ENCODE data around the gene SPAG7.
A peak's percentile ranks its signal among the peaks of the same experiment; 100 is the strongest.

The SPAG7 gene

GRCh38 chr17:4974115-4974670 is 6.6 kb upstream of the SPAG7 start:
- DNase-seq (ENCODE audit: low spot score), result no peak

DNA sequence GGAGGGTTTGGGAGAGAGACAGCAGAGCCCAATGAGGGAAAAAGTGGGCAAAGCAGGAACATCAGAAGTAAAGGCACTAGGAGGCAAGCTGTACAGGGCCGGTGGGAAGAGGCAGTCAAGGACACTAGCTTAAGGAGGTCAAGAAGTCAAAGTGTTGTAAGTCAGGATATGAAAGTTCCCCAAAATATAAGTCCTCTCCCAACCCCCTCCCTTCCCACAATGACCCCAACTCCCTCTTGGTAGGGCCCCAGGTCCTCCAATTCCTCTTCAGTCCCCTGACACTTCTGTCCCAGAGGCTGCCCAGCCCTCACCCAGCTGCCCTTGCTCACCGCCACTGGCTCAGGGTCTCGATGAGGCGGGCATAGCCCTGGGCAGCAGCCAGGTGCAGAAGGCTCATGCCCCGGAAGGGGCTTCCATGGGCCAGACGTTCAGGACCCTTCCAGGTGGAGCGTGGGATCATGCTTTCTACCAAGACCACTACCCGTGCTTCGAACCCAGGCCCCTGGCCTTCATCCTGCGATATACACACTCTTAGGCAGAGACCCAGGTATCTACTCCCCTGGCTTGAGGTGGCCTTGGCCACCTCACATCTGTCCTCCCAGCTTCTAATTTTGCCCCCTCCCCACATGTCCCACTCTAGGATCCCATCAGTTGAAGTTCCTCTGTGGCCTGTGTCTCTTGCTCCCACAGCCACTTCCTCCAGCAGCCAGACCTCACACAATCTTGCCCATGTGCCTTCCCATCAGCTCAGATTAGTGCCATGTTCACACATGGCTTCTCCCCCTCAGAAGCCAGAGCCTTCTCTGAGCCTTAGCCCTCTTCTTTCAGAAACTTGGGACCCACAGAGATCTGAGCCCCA is 5.9 kb upstream of the SPAG7 start:
- DNase-seq (ENCODE audit: low spot score), result no peak

GRCh38 chr17:4972752-4973151 is 5.1 kb upstream of the SPAG7 start:
- DNase-seq (ENCODE audit: low spot score), result no peak

GRCh38 chr17:4972322-4972721 is 4.7 kb upstream of the SPAG7 start:
- DNase-seq (ENCODE audit: low spot score), result no peak

DNA sequence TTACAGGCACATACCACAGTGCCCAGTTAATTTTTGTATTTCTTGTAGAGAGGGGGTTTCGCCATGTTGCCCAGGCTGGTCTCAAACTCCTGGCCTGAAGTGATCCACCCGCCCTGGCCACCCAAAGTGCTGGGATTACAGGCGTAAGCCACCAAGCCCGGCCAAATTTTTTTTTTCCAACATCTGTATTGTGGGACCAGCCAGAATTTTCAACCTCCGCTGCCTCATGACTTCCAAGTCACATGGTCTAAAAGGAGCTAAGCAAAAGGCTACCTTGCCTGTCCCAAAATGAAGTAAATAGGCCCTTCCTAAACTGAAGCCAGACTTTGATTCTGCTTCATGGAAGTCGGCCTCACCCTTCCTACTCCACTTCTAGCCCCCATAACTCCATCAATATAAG is 4.2 kb upstream of the SPAG7 start:
- no peak for DNase-seq (ENCODE audit: low spot score)

- DNase-seq (ENCODE audit: low spot score), result no peak
Observed at GRCh38 chr17:4970273-4970672, 2.7 kb upstream of the SPAG7 start.

GRCh38 chr17:4969551-4970173 is 2.0 kb upstream of the SPAG7 start:
- no peak for DNase-seq (ENCODE audit: low spot score)

GRCh38 chr17:4969047-4969550 is 1.5 kb upstream of the SPAG7 start:
- no peak for DNase-seq (ENCODE audit: low spot score)

GRCh38 chr17:4968486-4969046 is 949 bp upstream of the SPAG7 start:
- DNase-seq (ENCODE audit: low spot score), result peak; percentile 45

DNA sequence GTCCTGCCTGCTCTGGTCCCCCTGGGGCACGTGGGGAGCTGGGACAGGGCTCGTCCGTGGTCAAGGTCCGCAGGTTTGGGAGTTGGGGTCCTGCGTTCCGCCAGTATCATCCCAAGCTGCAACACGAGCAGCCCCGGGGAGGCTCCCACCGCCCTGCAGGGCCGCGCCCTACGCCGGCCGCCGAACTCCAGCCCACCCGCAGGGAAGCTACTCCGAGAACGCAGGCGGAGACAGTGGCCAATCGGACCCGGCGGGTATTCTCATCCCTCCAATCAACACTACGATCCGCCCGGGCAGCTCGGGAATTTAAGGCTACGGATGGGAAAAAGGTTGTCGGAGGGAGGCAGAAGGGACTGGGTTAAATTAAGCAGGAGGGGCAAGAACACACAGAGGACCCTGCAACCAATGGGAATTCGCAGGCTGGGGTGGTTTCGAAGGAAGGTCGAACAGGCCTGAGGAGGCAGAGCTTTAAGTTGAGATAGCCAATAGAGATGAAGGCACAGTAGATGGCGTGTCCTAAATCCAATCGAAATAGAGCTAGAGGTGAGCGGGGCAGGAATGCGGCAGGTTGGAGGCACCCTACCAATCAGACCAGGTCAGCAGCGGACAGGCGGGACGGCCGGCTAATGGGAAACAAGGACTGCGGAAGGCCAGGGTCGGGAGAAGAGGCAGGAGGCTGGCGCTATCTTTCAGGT is 626 bp downstream of the SPAG7 start:
- peak; percentile 94 for DNase-seq (ENCODE audit: low spot score)

DNA sequence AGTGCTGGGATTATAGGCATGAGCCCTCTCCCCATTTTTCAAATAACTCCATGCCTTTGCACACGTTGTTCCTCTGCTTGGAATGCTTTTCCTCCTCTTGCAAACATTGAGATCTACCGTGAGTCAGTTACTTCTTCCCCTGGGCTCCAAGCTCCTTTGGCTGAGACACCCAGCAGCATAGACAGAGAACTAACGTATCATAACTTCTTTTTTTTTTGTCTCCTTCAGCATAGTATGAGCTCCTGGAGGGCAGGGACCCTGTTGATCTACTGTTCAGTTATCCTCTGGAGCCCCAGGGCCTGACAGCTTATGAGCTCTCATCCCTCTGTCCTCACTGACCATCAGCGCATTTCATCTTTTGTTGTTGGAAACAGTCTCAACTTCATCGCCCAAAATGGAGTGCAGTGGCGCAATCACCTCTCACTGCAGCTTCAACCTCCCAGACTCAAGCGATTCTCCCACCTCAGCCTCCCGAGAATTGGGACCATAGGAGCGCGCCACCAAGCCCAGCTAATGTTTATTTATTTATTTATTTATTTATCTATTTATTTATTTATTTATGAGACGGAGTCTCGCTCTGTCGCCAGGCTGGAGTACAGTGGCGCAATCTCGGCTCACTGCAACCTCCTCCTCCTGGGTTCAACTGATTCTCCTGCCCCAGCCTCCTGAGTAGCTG is 2.2 kb downstream of the SPAG7 start:
- DNase-seq (ENCODE audit: low spot score), result no peak

GRCh38 chr17:4960279-4960922 is 7.2 kb downstream of the SPAG7 start:
- DNase-seq (ENCODE audit: low spot score), result no peak

DNA sequence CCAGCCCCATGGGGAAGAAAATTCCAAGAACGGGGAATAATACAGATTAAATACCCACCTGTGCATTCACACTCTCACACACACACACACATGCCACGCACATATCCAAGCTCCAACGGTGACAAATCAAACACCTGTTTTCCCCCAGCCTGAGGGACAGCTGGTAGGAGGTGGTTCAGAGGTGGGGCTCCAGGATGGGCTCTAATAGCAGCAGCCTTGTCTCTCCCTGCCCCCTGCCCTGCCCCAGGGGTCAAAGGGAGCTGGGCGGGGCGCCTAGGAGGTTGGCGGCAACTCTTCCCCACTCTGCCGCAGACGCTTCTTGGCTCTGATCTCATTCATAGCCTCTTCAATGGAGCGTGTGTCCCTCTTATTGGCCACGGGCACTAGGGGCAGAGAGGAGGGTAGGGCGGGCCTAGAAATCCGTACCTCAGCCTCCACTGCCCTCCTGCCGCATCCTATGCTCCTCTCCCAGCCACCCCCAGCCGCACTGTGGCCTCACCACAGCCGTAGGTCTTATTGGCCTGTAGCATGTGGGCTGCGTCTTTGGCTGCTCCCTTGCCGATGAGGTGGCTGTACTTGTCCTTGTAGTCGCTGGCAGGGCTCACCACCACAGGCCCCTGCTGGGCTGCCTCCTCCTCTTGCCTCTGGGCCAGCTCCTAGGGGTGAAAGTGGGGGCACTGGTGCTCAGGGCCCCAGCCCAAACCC is 8.2 kb downstream of the SPAG7 start:
- DNase-seq (ENCODE audit: low spot score), result no peak

- DNase-seq (ENCODE audit: low spot score), result no peak
Observed at GRCh38 chr17:4958102-4958501, 9.5 kb downstream of the SPAG7 start.

- DNase-seq (ENCODE audit: low spot score), result no peak
Observed at GRCh38 chr17:4956493-4957061, 11.0 kb downstream of the SPAG7 start.

GRCh38 chr17:4955091-4955490 is 12.5 kb downstream of the SPAG7 start:
- DNase-seq (ENCODE audit: low spot score), result no peak

- DNase-seq (ENCODE audit: low spot score), result no peak
Observed at GRCh38 chr17:4953451-4953961, 14.1 kb downstream of the SPAG7 start.

GRCh38 chr17:4951486-4951885 is 16.1 kb downstream of the SPAG7 start:
- no peak for DNase-seq (ENCODE audit: low spot score)

GRCh38 chr17:4950746-4951204 is 16.8 kb downstream of the SPAG7 start, which contains the start of gene ENO3:
ENO3 (plus strand) TSS chr17:4951119; CDS start chr17:4951830, 711 bp downstream.
- DNase-seq (ENCODE audit: low spot score), result no peak

All from iPS-NIHi11 (cell line).